Adrenal gland (tissue), 5 donors: ENCODE data around the gene TAF3.

Experiments used
- CTCF ChIP-seq, 6 experiments: fragments of 450-650 bp in 4 of 6; fragments of 200-600 bp in 2 of 6; sonication (generic) in 1 of 6; IDR thresholded peaks; 1 replicate in 5 of 6; 2 replicates in 1 of 6; pipeline versions ENCODE4 v1.5.1 to v1.8.0; 2016 to 2021; ENCODE audit warnings: antibody characterized with exemption in 6 of 6, mild to moderate bottlenecking in 2 of 6, moderate library complexity in 1 of 6
- POLR2A ChIP-seq, 2 donors: fragments of 450-650 bp; IDR thresholded peaks; one replicate each; pipeline ENCODE4 v1.6.1; 2017; ENCODE audit warnings: antibody characterized with exemption in 2 of 2, mild to moderate bottlenecking in 2 of 2, moderate library complexity in 1 of 2
- donor health status: DM: no; HTN: no; CAD: no.

- TF ChIP-seq CTCF (IDR thresholded peaks at IDR 0.05) (no peak), POLR2A (IDR thresholded peaks at IDR 0.05) (no peak)
Measured at GRCh38 chr10:7829289-7829834, 11.1 kb downstream of the TAF3 start.
